Activated CD8-positive, alpha-beta memory T cell treated with anti-CD3 and anti-CD28 coated beads, Interleukin-2, amount 50 U/mL, for 1 hour (primary cell): ENCODE data around the gene CHRNA9.
"Not testable (repeated sequence)": the region's sequence is repeated elsewhere in the genome, so short reads cannot be mapped to it uniquely, and the experiment has no call there.

Source experiments
- DNase-seq: peaks from one replicate; pipeline ENCODE4 v3.0.0-alpha.2; 2020; ENCODE audit errors: extremely low read depth

CHRNA9 gene, protein sequence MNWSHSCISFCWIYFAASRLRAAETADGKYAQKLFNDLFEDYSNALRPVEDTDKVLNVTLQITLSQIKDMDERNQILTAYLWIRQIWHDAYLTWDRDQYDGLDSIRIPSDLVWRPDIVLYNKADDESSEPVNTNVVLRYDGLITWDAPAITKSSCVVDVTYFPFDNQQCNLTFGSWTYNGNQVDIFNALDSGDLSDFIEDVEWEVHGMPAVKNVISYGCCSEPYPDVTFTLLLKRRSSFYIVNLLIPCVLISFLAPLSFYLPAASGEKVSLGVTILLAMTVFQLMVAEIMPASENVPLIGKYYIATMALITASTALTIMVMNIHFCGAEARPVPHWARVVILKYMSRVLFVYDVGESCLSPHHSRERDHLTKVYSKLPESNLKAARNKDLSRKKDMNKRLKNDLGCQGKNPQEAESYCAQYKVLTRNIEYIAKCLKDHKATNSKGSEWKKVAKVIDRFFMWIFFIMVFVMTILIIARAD

DNA sequence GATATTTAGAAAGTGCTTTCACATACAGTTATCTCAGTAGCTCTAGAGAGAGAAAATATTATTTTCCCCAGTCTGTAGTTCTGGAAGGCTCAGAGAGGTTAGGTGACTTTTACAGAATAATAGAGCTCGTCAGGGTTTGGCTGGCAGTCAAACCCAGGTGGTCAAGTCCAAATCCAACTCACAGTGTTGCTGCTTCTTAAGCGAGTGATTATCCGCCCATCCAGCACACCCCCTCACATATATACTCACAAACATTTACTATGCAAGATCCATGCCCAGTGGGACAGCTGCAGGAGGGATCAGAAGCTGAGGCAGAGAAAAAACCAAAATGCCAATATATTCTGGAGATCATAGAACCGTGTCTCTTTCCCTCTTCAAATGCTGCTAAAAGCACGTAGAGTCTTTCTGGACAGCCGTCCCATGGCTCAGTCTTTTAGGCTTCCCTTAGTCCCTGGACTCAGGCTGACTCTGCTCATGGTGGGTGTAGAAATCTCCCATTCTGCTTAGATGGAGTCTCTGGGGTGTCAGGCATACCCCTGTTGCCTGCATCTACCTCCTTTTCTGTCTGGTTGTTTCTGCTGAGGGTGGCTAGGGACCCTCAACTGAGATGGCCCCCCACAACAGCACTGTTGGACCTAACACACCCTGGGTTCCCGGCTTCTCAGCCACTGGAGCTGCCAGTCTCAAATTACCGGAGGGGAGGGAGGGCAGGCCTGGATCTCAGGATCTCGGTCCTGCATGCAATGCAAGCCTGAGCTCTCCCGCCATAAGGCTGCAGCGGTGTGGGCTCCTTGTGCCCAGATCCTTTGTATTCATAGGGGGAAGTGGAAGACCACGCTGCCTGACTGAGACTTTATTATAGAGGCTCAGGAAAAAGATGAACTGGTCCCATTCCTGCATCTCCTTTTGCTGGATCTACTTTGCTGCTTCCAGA is at the start of gene CHRNA9:
TSS of gene CHRNA9 (plus strand) at position 743 of the 934 bp plus-strand sequence. CDS start at position 878, 135 bp downstream.
- DNase-seq = no peak

DNA sequence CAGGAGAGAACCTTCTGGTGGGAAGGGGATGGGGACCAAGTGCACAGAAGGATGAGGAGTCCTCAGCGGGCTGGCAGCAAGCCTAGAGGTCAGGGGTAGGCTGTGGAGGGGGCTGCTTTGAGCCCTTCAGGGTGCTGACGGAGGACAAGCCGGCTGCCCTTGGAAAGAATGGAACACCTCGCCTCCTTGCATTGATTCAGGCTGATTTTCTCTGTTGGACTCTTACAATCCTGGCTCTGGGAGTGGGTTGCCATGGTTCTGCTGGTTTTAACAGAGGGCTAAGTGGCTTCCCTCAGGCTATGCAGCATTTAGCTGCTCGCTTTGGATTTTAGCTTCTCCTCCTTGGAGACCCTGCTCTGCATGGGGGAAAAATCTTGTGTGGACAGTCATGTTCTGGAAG is 49.4 kb upstream of the CHRNA9 start:
- DNase-seq = no peak

DNA sequence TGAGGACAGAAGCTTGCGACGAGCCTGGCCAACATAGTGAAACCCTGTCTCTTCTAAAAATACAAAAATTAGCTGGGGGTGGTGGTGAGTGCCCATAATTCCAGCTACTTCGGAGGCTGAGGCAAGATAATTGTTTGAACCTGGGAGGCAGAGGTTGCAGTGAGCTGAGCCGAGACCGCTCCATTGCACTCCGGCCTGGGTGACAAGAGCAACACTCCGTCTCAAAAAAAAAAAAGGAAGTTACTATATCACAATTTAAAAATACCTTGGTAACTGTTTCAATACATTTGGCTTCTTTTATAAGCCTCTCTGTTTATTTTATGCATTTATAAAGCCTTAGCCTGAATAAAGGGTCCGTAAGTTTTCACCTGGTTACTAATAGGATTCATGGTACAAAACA is 46.6 kb upstream of the CHRNA9 start:
- DNase-seq = no peak

DNA sequence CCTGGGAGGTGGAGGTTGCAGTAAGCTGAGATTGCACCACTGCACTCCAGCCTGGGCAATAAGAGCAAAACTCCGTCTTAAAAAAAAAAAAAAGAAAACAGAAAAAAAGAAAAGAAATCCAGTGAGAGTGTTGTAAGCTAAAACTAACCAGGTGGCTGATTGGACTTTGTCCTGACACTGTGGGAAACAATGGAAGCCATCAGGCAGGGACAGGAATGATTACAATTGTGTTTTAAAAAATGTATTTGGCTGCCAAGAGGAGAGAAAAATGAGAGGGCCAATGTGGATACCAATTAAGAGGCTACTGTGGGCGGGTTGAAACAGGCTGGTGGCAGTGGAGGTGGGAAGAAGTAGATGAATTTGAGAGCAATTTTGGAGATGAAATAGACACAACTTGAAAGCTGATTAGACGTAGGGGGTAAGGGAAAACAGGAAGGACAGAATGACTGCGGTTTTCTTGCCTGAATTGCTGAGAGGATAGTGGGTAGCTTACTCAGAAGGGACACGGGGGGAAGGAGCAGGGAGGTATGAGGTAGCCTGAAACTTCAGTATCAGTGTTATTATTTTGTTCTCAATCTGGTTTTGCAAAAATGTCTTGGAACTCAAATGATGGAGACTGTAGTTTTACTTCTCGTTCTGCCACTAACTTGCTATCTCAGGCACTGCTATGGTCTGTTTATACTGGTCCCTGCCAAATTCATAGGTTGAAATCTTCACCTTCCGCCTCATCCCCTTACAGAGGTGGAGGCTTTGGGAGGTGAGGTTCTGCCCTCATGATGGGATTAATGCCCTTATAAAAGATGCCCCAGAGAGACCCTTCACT is 45.6 kb upstream of the CHRNA9 start:
- DNase-seq = no peak

DNA sequence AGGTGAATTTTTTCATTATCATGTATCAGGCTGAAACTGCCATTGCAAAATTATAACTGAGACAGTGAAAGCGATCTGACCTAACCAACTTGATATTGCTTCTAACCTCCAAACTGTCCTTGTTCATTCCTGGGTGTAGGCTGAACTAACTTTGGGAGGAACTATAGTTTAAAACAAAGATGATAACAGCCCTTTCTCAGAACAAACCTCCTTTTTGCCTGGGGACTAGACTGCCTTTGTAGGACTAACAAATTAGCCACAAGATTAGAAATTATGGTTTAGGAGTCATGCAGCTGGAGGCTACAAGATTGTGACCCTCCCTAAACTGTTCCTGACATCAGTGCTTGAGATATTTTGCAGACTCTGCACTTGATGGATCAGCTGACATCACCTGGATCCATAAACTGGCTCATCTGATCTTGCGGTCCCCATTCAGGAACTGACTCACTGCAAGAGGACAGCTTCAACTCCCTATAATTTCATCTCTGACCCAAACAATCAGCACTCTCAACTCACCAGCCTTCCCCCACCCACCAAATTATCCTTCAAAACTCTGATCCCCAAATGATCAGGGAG is 44.4 kb upstream of the CHRNA9 start:
- not testable (repeated sequence) for DNase-seq

DNA sequence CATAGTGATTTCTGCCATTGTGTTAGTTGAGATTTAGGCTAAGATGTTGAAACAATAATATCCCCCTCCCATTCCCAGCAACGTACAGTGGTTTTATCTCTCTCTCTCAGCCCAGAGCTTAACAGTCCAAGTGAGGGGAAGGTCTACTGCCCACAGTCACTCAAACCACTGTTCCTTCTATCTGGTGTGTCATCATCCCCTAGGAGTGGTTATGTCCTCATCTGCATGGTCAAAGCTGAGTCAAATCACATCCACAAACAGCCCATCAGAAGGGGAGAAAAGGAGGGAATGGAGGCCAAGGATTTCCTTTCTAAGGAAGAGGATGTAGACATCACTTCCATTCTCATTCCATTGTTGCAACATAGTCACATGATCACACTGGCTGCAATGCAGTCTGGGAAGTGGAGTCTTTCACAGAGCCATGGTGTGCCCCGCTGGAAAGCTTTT is 42.8 kb upstream of the CHRNA9 start:
- no peak for DNase-seq

DNA sequence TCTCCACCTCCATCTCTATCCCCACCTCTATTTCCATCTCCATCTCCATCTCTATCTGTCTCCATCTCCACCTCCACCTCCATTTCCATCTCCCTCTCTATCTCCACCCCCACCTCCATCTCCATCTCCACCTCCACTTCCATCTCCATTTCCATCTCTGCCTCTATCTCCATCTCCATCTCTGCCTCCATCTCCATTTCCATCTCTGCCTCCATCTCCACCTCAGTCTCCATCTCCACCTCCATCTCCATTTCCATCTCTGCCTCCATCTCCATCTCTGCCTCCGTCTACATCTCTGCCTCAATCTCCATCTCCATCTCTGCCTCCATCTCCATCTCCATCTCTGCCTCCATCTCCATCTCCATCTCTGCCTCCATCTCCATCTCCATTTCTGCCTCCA is 40.8 kb upstream of the CHRNA9 start:
- no peak for DNase-seq

DNA sequence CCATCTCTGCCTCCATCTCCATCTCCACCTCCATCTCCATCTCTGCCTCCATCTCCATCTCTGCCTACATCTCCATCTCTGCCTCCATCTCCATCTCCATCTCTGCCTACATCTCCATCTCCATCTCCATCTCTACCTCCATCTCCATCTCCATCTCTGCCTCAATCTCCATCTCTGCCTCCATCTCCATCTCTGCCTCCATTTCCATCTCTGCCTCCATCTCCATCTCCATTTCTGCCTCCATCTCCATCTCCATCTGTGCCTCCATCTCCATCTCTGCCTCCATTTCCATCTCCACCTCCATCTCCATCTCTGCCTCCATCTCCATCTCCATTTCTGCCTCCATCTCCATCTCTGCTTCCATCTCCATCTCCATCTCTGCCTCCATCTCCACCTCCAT is 40.1 kb upstream of the CHRNA9 start:
- not testable (repeated sequence) for DNase-seq

DNA sequence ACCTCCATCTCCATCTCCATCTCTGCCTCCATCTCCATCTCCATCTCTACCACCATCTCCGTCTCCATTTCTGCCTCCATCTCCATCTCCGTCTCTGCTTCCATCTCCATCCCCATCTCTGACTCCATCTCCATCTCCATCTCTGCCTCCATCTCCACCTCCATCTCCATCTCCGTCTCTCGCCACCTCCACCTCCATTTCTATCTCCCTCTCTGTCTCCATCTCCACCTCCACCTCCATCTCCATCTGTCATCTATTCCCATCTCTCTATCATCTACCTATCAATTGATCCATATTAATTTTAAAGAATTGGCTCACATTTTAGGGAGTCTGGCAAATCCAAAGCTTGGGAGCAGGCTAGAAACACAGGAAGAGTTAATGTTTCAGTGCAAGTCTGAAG is 39.6 kb upstream of the CHRNA9 start:
- no peak for DNase-seq

DNA sequence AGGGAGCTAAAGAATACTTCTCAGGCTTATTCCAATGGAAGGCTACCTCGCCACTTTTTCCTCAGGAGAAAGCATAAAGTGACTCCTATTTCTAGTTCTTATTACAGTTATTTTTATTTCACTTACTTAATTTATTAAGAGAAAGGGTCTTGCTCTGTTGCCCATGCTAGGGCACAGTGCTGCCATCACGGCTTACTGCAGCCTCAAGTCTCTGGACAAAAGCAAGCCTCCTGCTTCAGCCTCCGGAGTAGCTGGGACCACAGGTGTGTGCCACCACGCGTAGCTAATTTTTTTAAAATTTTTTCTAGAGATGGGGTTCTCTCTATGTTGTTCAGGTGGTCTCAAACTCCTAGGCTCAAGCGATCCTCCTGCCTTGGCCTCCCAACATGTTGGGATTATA is 36.0 kb upstream of the CHRNA9 start:
- no peak for DNase-seq

DNA sequence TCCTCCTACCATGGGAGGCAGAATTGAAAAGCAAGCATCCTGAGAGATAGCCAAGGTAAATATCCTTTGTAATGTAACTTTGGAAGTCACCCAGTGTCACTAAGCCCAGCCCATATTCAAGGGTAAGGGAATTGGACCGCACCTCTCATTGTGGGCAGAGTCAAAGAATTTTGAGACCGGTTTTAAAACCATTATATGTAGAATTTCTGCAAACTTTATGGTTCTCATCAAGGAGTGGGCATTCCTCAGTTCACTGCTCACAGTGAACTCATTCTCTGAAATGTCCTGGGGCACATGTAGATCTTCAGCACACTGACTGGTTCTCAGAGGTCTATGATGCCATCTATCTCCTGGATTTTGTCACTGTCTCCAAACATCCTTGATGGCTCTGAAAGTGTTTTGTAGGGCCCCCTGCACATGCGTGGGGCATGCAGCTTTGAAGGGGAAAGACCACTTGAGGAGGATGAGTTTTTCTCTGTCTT is 35.3 kb upstream of the CHRNA9 start:
- DNase-seq = no peak

DNA sequence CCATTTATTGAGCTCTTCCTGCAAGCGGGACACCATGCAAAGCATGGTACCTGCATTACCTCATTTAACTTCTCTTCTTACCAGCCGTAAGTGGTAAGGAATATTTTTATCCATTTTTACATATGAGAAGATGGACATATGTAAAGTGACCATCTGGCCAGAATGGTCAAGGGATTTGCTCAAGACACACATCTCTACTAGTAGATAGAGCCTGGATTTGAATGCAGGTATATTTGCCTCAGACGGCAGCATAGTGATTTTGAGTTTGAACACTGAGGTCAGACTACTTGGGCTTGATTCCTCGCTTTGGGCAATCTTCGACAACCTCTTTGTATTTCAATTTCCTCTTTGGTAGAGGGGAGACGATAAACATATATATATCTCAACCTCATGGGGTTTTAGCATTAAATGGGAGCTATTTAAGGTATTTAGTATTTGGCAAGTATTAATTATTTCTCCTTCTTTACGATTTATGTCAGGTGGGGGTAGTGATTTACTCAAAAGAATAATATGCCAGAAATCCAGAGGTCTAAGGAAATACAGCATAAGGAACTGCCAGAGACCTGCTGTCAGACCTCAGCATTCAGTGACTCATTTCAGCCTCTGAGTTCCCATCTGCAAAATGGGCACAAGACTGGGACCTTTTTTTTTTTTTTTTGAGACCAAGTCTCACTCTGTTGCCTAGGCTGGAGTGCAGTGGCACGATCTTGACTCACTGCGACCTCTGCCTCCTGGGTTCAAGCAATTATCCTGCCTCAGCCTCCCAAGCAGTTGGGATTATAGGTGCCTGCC is 34.6 kb upstream of the CHRNA9 start:
- DNase-seq = no peak

DNA sequence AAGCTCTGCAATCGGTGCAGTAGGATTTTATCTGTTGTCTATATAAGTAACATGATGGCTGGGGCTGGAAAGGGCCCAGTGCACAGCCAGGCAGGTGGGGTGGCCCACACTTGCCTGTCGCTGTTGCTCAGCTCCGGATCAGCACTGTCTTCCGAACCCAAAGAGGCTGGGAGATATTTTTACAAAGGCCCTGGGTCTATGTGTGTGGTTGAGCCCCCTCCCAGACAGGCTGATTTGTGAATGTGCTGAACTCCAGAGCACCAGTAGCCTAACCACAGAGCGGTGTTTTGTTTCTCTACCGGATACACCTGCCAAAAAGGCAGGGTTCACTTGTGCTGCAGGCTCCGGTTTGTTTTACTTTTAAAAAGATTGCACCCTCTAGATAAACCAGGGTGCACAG is 33.5 kb upstream of the CHRNA9 start:
- DNase-seq = peak; percentile 71

DNA sequence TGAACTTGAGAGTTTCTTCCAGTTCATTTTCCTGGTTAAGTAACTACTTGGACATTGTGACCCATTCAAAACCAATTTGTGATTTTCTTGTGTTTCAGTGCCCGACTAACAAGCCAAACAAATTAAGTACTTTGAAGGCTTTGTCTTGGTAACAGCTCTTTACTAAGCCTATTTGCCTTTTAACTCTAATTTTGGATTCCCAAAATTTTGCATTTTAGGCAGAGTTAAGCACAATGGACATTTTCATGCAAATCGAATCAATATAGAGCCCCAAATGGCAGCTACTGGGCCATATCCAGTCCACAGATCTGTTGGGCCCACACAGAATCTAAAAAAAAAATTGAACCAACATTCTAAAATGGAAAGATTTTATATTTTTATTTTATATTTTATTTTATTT is 31.4 kb upstream of the CHRNA9 start:
- no peak for DNase-seq

DNA sequence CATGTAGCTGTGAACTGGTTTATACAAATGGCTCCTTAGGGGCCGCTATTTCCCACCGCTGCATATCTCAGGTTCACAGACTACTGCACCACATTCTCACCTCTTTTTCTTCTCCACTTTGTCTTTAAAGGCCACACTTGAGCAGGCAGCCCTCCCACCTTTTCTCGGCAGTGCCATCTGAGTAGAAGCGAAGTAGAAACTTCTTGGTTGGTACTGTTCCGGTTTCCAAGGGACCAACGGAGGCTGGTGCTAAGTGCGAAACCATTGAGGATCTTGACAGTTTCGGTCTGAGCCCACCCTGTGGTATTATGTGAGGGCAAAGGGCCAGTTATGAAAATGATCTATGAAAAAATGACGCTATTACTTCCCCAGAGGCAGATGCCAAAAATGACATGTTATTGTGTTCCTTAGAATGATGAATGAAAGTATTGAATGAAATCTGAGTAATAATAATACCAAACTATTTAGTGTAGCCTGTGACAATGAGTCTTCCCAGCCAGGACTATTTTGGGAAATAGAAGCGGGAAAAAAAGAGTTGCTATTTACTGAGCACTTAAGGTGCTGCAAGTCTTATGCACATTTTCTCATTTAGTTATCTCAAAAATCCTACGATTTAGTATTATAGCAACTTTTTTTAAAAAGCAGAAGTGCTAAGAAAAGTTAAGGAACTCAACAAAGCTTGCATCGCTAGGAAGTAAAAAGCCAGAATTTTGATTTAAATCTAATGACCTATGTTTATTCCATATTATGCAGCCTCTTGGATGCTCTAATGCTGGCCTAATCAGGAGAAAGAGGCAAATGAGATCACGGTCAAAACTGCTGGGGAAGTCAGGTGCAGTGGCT is 29.6 kb upstream of the CHRNA9 start:
- no peak for DNase-seq

DNA sequence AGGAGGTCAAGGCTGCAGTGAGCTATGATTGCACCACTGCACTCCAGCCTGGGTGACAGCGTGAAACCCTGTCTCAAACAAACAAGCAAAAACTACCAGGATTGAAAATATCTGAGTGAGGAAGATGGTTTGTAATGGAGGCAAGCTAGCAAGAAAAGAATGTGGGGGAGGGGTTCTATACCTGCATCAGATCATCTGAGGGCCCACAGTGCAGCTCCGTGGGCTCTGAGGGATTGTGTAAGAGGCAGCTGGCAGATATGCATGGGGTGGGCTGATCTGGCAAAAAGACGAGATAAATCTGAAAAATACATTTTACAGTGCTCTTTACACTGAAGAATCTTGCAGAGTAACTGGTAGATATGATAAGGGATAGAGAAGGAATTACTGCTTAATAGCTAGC is 28.9 kb upstream of the CHRNA9 start:
- no peak for DNase-seq

DNA sequence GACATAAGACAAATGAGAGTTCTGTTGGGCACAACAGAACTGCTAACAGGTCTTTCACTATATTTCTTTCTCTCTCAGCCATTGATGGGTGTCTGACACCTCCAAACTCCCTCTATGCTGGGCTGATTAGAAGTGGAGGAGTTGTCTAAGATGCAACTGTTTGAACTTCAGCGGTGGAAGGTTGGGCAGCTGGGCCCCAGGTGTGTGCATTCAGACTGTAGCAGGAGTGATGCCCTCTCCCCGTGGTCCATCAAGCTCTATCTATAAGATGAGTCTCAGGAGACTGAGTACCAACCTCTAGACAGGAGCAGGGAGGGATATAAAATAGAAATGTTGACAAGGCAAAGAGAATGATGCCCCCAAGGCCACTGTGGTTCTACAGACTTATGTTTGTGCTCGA is 28.2 kb upstream of the CHRNA9 start:
- DNase-seq = no peak

DNA sequence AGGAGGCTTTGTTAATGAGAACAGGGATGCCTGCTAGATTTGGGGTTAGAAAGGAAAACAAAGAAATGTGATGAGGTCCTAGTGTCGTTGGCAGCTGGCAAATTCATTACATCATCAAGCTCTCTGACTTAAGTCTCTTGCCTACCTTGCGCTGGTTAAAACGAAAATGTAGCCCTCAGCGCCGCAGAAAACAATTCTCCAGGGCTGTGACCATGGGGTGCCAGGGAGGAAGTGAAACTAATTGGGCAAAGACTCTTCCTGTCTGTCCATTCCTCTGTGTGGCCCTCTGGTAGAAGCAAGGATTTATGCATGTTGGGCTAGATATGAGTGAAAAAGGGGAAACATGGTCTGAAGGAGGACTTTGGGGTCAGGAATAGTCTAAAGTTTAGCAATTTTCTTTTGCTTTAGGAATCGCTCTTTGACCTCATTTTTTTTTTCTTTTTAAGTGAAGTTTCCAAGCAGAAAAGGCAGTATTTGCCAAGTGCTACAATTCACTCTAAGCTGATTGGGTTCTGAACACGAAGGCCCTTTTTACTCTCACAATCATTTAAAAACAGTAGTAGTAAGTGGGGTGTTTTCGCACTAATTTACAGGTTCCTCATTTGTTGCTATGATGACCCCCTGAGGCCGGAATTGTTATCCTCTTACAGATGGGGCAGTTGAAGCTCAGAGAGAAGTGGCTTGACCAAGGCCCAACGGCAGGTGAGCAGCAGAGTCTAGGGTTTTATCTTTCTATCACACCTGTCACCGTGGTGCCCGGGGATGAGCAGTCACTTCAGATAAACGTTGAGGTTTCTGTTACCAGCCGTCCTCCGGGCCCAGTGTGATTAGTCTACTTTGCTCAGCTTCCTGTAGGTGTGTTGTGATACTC is 27.3 kb upstream of the CHRNA9 start:
- peak; percentile 70 for DNase-seq
